HuH-7 (cell line): ENCODE data around the gene MMP2.

Experiments
- DNase-seq: peaks from one replicate; pipeline ENCODE4 v3.0.0; 2011; ENCODE audit warnings: low spot score

MMP2 gene

DNA sequence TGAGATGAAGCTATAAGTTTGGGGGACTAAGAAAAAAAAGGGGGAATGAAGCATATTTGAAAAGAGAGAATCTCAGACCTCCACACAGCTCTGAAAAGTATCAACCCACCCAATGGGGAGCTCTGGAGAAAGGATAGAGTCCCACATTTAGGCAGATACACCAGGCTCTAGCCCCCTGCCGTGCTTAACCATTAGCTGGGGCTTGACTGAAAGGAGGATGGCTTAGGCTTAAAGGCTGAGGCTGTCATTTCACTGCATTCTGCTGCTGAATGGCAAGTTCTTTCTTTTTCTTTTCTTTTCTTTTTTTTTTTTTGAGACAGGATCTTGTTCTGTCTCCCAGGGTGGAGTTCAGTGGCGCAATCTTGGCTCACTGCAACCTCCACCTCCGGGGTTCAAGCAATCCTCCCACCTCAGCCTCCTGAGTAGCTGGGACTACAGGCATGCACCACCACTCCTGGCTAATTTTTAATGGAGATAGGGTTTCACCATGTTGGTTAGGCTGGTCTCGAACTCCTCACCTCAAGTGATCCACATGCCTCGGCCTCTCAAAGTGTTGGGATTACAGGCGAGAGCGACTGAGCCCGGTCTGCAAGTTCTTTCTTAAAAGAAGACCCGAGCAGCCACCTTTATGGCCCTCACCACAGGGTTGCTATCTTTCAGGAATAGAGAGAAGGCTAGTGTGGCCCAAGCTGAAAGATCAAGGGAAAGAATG lies 9.0 kb upstream of the MMP2 start:
- no peak for DNase-seq

GRCh38 chr16:55470533-55471371 lies 8.2 kb upstream of the MMP2 start:
- no peak for DNase-seq

DNA sequence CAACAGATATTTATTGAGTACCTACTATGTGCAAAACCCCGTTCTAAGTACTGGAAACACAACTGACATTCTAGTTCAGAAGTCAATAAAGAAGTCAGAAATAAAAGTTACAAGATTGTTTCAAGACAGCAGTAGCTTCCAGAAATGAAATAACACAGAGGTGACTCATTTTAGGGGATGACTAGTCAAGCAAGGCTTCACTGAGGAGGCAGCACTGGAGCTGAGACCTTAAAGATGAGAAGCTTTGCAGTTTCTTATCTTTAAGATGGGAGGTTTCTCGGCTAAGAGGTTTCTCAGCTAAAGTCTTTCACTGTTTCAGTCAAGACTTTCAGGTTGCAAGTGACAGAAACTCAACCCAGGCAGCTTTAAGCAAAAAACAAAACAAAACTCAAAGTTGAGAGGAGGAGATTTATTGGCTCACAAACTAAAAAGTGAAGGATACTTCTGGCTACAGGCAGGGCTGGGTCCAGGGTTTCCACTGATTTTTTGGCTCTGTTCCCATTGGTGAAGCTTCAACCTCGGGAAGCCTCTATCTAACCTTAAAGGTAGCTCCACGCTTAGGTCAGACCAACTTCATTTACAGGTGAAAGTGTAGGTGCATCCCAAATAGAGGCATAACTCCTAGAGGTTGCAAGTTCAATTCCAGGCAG lies 7.4 kb upstream of the MMP2 start:
- no peak for DNase-seq

DNA sequence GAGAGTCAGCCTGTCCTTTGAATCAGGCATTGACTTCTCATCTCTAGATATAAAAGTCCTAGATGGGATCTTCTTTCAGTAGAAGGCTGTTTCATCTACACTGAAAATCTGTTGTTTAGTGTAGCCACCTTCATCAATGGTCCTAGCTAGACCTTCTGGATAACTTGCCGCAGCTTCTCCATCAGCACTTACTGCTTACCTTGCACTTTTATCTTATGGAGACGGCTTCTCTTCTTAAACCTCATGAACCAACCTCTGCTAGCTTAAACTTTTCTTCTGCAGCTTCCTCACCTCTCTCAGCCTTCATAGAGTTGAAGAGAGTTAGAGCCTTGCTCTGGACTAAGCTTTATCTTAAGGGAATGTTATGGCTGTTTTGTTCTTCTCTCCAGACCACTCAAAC lies 5.4 kb upstream of the MMP2 start:
- DNase-seq = no peak

DNA sequence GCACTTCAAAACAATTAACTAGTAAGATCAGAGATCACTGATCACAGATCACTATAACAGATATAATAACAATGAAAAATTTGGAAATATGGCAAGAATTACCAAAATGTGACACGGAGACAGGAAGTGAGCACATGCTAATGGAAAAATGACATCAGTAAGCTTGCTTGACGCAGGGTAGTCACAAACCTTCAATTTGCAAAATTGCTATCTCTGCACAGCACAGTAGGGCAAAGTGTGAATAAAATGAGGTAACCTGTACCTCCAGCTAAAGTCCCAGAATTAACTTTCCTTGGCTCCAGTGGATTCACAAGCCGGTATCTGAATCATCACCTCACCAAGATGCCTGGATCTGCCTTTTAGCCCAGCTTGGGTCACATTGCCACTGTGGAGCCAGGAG lies 4.2 kb upstream of the MMP2 start:
- no peak for DNase-seq

DNA sequence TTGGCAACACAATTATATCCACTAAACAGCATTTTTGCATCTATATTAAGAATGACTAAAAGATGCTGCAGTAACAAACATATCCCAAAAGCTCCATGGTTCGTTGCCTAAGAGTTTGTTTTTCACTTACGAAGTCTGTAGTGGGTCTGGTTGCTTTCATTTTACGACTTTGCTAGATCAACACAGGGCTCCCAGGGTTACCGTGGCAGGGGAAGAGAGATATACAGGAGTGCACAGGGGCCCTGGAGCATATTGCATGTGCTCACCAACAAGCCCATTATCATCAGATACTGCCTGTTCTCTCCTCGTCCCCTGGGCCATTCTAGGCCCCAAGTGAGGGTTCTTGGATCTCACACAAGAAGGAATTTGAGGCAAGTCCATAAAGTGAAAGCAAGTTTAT lies 3.1 kb upstream of the MMP2 start:
- DNase-seq = no peak

DNA sequence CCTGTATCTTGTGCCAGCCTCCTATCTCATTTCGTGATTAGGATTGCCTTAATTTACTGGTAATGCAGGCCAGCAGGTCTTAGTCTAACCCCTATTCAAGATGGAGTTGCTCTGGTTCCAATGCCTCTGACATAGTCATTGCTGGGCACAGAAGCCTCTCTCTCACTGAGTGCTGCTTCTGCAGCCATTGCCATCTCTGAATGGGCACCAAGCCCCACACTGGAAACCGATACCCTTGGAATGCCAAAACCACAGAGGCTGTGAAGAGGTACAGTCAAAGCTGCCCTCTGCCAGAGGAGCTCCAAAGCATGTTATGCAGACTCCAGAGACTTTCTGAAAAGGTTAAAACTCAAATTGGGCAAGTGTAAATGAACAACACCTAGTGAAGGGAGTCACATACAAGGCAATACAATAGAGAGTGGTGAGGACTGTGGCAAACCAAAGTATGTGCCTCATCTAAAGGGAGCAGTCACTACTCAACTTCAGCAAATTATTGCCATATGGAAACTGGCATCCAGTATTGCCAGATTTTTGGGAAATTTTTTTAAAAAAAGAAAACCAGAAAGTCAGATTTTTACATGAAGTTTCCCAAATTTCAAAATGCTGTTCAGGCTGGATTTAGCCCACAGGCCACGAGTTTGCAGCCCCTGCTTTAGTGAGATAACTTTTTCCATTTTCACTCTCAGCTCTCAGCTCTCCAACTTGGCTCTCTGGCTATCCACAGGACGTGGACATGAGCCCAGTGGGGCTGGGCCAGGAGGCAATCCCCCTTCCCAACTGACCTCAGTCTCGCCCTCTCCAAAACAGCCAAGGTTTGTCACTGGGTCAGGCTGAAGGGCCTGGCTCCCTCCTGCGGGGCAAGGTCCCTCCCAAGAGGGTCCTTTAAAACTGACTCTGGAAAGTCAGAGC lies 2.1 kb upstream of the MMP2 start:
- no peak for DNase-seq

DNA sequence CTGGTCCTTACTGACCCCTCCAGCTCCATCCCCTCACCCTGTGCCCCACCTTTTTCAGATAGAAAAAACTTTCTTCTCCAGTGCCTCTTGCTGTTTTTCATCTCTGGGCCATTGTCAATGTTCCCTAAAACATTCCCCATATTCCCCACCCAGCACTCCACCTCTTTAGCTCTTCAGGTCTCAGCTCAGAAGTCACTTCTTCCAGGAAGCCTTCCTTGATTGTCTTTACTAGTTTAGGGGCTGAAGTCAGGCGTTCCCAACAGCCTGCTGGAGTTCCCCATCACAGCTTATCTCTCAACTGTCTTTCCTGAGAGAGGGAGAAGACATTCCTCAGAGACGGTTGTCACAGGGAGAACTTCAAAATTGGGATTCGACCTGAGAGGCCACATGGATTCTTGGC lies 1.3 kb upstream of the MMP2 start:
- no peak for DNase-seq

- no peak for DNase-seq
These were observed 587 bp downstream of the MMP2 start for GRCh38 chr16:55479430-55480140.

DNA sequence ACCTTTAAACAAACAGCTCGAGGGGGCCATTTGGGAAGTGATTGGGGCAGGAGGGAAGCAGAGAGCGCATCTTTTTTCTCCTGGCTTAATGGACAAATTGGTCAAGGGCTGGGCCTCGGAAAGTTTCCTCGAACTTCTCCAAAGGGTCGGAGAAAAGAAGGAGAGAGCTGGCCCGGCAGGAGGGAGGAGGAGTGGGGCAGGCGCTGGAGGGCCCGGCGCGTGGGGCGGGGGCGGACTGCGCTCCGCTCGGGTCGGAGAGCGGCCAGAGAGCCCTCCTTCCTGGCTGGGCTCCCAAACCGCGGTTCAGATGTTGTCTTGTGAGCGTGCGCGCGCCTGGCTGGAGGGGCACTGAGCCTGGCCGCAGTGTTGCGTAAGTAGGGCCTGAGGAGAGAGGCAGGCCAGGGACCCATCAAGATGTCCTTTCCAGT lies 1.2 kb downstream of the MMP2 start:
- no peak for DNase-seq

DNA sequence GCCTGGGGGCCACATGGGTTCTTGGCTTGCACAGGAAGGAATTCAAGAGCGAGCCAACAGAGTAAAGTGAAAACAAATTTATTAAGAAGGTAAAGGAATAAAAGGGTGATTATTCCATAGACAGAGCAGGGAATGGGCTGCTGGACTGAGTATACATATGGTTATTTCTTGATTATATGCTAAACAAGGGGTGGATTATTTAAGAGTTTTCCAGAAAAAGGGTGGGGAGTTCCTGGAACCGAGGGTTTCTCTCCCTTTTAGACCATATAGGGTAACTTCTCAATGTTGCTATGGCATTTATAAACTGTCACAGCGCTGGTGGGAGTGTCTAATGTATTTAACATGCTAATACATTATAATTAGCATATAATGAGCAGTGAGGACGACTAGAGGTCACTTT lies 2.0 kb downstream of the MMP2 start:
- no peak for DNase-seq

DNA sequence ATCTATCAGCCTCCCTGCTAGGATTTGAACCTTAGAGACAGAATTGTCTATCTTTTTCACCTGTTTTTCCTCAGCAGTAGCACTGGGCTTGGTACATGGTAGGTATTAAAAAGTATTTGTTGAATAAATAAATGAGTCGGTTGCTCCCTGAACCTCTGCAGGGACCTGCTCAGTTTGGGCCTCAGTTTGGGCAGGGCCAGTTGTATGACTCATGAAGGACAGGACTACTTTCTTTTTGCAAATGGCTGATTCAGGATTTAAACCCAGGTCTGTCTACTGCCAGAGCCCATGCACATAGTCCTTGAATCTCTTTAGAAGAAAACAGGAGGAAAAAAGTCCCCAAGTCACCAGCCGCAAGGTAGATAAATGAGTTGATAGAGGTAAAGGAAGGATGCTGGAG lies 3.1 kb downstream of the MMP2 start:
- DNase-seq = no peak

GRCh38 chr16:55487048-55487803 lies 8.2 kb downstream of the MMP2 start:
- no peak for DNase-seq

- no peak for DNase-seq
These were observed 9.3 kb downstream of the MMP2 start for GRCh38 chr16:55488306-55488705.

- no peak for DNase-seq
These were observed 10.3 kb downstream of the MMP2 start for GRCh38 chr16:55489119-55489955.

DNA sequence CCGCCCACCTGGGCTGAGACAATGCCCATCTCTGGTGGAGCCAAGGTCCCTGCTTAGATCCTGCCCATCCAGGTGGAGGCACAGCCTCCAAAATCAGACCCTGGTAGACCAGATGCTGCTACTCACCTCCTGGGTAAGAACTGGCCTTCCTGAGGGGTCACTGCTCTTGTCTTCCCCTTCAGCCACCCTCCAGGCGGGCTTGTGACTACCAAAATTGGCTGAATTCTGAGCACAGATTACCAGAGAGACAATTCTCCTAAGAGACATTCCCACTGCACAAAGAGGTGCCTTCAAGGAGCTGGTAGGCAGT lies 10.9 kb downstream of the MMP2 start:
- DNase-seq = no peak

GRCh38 chr16:55490301-55490700 lies 11.3 kb downstream of the MMP2 start:
- DNase-seq = no peak

DNA sequence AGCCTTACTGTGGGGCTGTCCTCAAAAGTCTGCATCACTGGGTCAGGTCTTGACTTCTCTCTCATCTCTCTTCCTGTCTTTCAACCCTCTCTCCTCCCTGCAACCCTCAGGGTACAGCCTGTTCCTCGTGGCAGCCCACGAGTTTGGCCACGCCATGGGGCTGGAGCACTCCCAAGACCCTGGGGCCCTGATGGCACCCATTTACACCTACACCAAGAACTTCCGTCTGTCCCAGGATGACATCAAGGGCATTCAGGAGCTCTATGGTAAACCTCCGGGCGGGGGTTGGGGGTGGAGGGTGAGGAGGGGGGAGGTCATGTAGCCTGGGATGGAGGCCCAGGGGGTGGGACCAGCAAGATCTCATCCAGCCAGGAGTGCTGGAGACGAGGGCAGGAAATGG lies 12.7 kb downstream of the MMP2 start:
- no peak for DNase-seq

DNA sequence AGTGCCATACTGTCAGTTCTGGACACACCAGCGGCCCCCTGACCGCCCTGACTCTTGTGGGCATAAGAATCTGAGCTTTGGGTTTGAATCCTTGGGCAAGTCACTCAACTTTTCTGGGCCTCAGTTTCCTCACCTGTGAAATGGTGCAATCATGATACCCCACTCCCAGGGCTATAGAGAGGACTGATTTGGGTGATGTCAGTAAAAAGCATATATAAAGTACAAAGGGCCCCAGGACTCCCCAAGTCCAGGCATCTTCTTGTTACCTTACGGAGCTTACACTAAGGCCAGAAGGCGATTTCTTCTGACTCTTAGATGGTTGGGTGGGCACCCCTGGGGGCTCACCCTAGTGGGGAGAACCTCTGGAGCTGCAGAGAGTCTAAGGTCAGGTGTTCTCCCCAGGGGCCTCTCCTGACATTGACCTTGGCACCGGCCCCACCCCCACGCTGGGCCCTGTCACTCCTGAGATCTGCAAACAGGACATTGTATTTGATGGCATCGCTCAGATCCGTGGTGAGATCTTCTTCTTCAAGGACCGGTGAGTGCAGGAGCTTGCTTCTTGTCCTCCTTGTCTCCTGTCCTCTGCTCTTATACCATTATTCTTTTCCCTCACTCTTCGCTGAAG lies 13.9 kb downstream of the MMP2 start:
- DNase-seq = no peak
